ENCODE results near the gene C16orf96.

The C16orf96 gene

DNA sequence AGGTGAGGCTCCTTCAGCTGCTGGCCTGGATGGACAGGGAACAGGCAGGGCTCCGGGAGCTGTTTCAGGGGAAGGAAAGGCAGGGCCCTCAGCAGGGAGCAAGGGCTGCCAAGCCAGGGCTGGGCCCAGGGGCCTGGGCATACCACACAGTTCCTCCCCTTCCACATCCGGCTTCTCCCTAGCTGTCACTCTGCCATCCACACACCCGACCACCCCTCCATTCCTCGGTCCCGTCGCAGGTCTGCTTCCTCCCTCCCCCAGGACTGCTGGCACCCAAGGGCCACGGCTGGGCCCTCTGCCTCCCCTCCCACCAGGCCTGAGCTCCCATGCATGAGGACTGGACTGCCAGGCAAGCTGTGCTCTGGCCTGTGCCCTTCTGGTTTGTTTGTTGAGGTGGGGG is 41.5 kb upstream of the C16orf96 start:
- Histone ChIP-seq H3K4me3 (replicated peaks; ENCODE audit: insufficient read depth, low read length) (no peak overlapping the region), H3K27me3 (ENCODE audit: insufficient read depth, poor library complexity, severe bottlenecking) (no peaks in the 10 kb centered on the region), H3K27ac (replicated peaks) (peak overlapping the region; percentile 68)
- no peak for DNase-seq (ENCODE audit: low read depth in 1 of 2, low spot score in 1 of 2)
- no peak for TF ChIP-seq SPI1 (IDR thresholded peaks at IDR 0.05; ENCODE audit: borderline replicate concordance, low read depth)
- no peak for TF ChIP-seq GABPA (IDR thresholded peaks at IDR 0.05; ENCODE audit: low read depth)
- TF ChIP-seq, protein P1, sequence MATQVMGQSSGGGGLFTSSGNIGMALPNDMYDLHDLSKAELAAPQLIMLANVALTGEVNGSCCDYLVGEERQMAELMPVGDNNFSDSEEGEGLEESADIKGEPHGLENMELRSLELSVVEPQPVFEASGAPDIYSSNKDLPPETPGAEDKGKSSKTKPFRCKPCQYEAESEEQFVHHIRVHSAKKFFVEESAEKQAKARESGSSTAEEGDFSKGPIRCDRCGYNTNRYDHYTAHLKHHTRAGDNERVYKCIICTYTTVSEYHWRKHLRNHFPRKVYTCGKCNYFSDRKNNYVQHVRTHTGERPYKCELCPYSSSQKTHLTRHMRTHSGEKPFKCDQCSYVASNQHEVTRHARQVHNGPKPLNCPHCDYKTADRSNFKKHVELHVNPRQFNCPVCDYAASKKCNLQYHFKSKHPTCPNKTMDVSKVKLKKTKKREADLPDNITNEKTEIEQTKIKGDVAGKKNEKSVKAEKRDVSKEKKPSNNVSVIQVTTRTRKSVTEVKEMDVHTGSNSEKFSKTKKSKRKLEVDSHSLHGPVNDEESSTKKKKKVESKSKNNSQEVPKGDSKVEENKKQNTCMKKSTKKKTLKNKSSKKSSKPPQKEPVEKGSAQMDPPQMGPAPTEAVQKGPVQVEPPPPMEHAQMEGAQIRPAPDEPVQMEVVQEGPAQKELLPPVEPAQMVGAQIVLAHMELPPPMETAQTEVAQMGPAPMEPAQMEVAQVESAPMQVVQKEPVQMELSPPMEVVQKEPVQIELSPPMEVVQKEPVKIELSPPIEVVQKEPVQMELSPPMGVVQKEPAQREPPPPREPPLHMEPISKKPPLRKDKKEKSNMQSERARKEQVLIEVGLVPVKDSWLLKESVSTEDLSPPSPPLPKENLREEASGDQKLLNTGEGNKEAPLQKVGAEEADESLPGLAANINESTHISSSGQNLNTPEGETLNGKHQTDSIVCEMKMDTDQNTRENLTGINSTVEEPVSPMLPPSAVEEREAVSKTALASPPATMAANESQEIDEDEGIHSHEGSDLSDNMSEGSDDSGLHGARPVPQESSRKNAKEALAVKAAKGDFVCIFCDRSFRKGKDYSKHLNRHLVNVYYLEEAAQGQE (IDR thresholded peaks at IDR 0.05; ENCODE audit: insufficient replicate concordance, low read depth), result no peak
- no peak; the same call in 1 of the 2 replicates for TF ChIP-seq POLR2AphosphoS5 (IDR thresholded peaks at IDR 0.05; ENCODE audit: low read depth)
- TF ChIP-seq, protein P2, sequence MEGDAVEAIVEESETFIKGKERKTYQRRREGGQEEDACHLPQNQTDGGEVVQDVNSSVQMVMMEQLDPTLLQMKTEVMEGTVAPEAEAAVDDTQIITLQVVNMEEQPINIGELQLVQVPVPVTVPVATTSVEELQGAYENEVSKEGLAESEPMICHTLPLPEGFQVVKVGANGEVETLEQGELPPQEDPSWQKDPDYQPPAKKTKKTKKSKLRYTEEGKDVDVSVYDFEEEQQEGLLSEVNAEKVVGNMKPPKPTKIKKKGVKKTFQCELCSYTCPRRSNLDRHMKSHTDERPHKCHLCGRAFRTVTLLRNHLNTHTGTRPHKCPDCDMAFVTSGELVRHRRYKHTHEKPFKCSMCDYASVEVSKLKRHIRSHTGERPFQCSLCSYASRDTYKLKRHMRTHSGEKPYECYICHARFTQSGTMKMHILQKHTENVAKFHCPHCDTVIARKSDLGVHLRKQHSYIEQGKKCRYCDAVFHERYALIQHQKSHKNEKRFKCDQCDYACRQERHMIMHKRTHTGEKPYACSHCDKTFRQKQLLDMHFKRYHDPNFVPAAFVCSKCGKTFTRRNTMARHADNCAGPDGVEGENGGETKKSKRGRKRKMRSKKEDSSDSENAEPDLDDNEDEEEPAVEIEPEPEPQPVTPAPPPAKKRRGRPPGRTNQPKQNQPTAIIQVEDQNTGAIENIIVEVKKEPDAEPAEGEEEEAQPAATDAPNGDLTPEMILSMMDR (IDR thresholded peaks at IDR 0.05; ENCODE audit: insufficient read depth, low read length), result no peak

DNA sequence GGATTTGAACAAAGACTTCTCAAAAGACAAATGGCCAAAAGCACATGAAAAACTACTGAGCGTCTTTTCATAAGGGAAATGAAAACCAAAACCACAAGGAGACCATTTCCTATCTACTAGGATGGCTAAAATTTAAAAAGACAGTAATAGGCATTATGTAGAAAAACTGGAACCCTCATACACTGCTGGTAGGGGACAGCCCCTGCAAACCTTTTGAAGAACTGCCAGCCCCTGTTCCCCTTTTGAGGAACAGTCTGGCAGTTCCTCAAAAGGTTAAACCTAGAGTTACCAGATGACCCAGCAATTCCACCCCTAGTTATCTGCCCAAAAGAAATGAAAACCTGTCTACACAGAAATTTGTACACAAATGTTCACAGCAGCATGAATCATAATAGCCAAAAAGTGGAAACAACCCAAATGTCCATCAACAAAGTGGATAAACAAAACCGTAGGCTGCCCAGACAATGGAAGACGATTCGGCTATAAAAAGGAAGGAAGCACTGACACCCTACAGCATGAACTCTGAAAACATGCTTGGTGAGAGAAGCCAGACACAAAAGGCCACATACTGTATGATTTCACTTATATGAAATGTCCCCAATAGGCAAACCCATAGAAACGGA is 40.4 kb upstream of the C16orf96 start:
- H3K4me3 ChIP-seq (replicated peaks; ENCODE audit: insufficient read depth, low read length), result no peak overlapping the region
- no peaks in the 10 kb centered on the region for H3K27me3 ChIP-seq (ENCODE audit: insufficient read depth, poor library complexity, severe bottlenecking)
- peak in 1 of 2 experiments; percentile 88 for DNase-seq (ENCODE audit: low read depth in 1 of 2, low spot score in 1 of 2)
- TF ChIP-seq, protein P1 (IDR thresholded peaks at IDR 0.05; ENCODE audit: insufficient replicate concordance, low read depth), result no peak
- TF ChIP-seq, protein P2 (IDR thresholded peaks at IDR 0.05; ENCODE audit: insufficient read depth, low read length), result no peak
- TF ChIP-seq SPI1 (IDR thresholded peaks at IDR 0.05; ENCODE audit: borderline replicate concordance, low read depth) (peak; percentile 100), POLR2AphosphoS5 (IDR thresholded peaks at IDR 0.05; ENCODE audit: low read depth) (0 out of 2 replicates have a peak, but pooled peaks have one; percentile 42), GABPA (IDR thresholded peaks at IDR 0.05; ENCODE audit: low read depth) (no peak)
- peak overlapping the region; percentile 68 for H3K27ac ChIP-seq (replicated peaks)

DNA sequence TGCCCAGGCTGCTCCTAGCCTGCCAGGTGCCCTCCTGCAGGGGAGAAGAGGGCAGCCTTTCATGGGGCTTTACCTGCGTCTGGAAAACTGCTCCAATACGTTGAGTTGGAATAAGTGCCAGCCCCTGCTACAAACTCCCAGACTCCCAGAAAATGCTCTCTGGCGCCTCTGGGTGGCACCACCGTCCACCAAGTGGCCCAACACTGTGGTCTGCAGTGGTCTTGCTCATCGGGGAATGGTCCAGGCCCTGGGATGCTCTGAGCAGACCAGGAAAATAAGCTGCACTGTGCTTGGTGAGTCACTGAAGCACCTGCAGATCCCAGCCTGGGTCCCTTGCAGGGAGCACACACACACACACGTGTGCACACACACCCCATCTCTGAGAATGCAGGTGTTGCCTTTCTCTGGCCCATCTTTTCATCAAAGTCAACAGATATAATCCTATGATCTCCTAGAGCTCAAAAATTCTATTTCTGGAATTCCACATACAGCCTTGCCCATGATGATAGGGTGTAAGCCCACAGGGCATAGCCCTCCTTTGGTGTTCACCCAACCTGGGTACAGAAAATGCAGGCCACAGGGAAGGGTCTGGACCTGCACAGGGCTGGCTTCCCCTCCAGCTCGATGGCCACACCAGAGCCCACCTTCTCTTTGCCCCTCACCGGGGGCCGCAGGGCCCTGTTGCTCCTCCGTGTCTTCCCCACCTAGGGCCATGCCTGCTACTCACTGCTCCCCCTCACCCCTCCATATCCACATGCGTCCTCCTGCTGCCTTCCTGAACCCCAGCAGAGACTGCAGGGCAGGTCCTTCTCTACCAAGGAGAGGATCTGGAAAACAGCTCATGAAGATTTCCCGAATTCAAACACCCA is 38.1 kb upstream of the C16orf96 start:
- TF ChIP-seq POLR2AphosphoS5 (IDR thresholded peaks at IDR 0.05; ENCODE audit: low read depth) (no peak), SPI1 (IDR thresholded peaks at IDR 0.05; ENCODE audit: borderline replicate concordance, low read depth) (no peak)
- TF ChIP-seq, protein P2 (IDR thresholded peaks at IDR 0.05; ENCODE audit: insufficient read depth, low read length), result peak; percentile 28
- TF ChIP-seq, protein P1 (IDR thresholded peaks at IDR 0.05; ENCODE audit: insufficient replicate concordance, low read depth), result no peak
- peak in 1 of 2 experiments; percentile 34 for DNase-seq (ENCODE audit: low read depth in 1 of 2, low spot score in 1 of 2)
- Histone ChIP-seq H3K27me3 (ENCODE audit: insufficient read depth, poor library complexity, severe bottlenecking) (no peaks in the 10 kb centered on the region), H3K27ac (replicated peaks) (no peak overlapping the region), H3K4me3 (replicated peaks; ENCODE audit: insufficient read depth, low read length) (no peak overlapping the region)
